ENCODE measurements around the gene ARHGAP22. TPM values are rescaled to one million over a fixed set of nuclear protein-coding genes. Genes with fewer than 3 reads are reported as not detected.

Gene ARHGAP22
- total and polyA plus RNA-seq, 2 experiments from 2014 or later = 41.9 to 44.4 TPM

- Histone ChIP-seq H3F3A (ENCODE audit: insufficient read depth) (peaks cover 17% of the 10 kb centered on the region; the same call in 1 of the 2 replicates), H3K9ac (no peak overlapping the region), H3K9me2 (ENCODE audit: insufficient read depth) (no peaks in the 10 kb centered on the region), H3K4me2 (ENCODE audit: unreplicated experiment) (no peak overlapping the region), H3K27ac (no peak overlapping the region), H3K4me3 (no peak overlapping the region), H3K79me2 (ENCODE audit: insufficient read depth) (peaks cover 81% of the 10 kb centered on the region), H3K4me1 (ENCODE audit: insufficient read depth) (peaks cover 9% of the 10 kb centered on the region), H4K20me1 (ENCODE audit: insufficient read depth) (peaks cover 6% of the 10 kb centered on the region; the same call in 1 of the 2 replicates), H2AFZ (no peak overlapping the region), H3K9me3 (ENCODE audit: low read depth) (no peaks in the 10 kb centered on the region), H3K27me3 (replicated peaks; ENCODE audit: insufficient read depth) (no peaks in the 10 kb centered on the region), H3K36me3 (ENCODE audit: low read depth) (peaks cover 13% of the 10 kb centered on the region)
- 55 to 56% methylated on average over 3 of the region's 3 CpGs for WGBS, 2 experiments (ENCODE audit: low coverage in 1 of 2, low lambda C conversion rate in 2 of 2, missing lambda C conversion rate in 2 of 2)
- no peak for TF ChIP-seq EZH2 (IDR thresholded peaks at IDR 0.05; ENCODE audit: insufficient read depth, poor library complexity, severe bottlenecking)
- TF ChIP-seq EZH2phosphoT487 (IDR thresholded peaks at IDR 0.05; ENCODE audit: insufficient read depth, low read depth) = no peak
- in situ Hi-C loops (cut with MboI) = no loop called here
- DNase-seq = no peak
Observed at GRCh38 chr10:48472501-48473069, 132.3 kb downstream of the ARHGAP22 start.

GRCh38 chr10:48470893-48471805, 133.7 kb downstream of the ARHGAP22 start:
- Histone ChIP-seq H3K9me3 (ENCODE audit: low read depth) (no peaks in the 10 kb centered on the region), H3K4me1 (ENCODE audit: insufficient read depth) (peaks cover 9% of the 10 kb centered on the region), H3K9me2 (ENCODE audit: insufficient read depth) (no peaks in the 10 kb centered on the region), H3K79me2 (ENCODE audit: insufficient read depth) (peaks cover 77% of the 10 kb centered on the region), H3K4me3 (no peak overlapping the region), H3K27me3 (replicated peaks; ENCODE audit: insufficient read depth) (no peaks in the 10 kb centered on the region), H3F3A (ENCODE audit: insufficient read depth) (peaks cover 12% of the 10 kb centered on the region; the same call in 1 of the 2 replicates), H3K9ac (no peak overlapping the region), H3K4me2 (ENCODE audit: unreplicated experiment) (no peak overlapping the region), H3K36me3 (ENCODE audit: low read depth) (peaks cover 13% of the 10 kb centered on the region), H3K27ac (no peak overlapping the region), H4K20me1 (ENCODE audit: insufficient read depth) (peaks cover 6% of the 10 kb centered on the region; the same call in 1 of the 2 replicates), H2AFZ (no peak overlapping the region)
- TF ChIP-seq EZH2 (IDR thresholded peaks at IDR 0.05; ENCODE audit: insufficient read depth, poor library complexity, severe bottlenecking) (no peak), EZH2phosphoT487 (IDR thresholded peaks at IDR 0.05; ENCODE audit: insufficient read depth, low read depth) (no peak)
- 67 to 73% methylated on average over 8 of the region's 8 CpGs for WGBS, 2 experiments (ENCODE audit: low coverage in 1 of 2, low lambda C conversion rate in 2 of 2, missing lambda C conversion rate in 2 of 2)
- DNase-seq = peak; percentile 56
- in situ Hi-C loops (cut with MboI) = no loop called here

- Histone ChIP-seq H2AFZ (no peak overlapping the region), H3K27ac (no peak overlapping the region), H3K9me2 (ENCODE audit: insufficient read depth) (no peaks in the 10 kb centered on the region), H3K36me3 (ENCODE audit: low read depth) (peaks cover 13% of the 10 kb centered on the region), H3K4me3 (no peak overlapping the region), H3K4me2 (ENCODE audit: unreplicated experiment) (no peak overlapping the region), H3K9ac (no peak overlapping the region), H3K9me3 (ENCODE audit: low read depth) (no peaks in the 10 kb centered on the region), H3K27me3 (replicated peaks; ENCODE audit: insufficient read depth) (no peaks in the 10 kb centered on the region), H4K20me1 (ENCODE audit: insufficient read depth) (peaks cover 6% of the 10 kb centered on the region; the same call in 1 of the 2 replicates), H3F3A (ENCODE audit: insufficient read depth) (peaks cover 12% of the 10 kb centered on the region; the same call in 1 of the 2 replicates), H3K79me2 (ENCODE audit: insufficient read depth) (peaks cover 79% of the 10 kb centered on the region), H3K4me1 (ENCODE audit: insufficient read depth) (peaks cover 9% of the 10 kb centered on the region)
- TF ChIP-seq EZH2 (IDR thresholded peaks at IDR 0.05; ENCODE audit: insufficient read depth, poor library complexity, severe bottlenecking) (no peak), EZH2phosphoT487 (IDR thresholded peaks at IDR 0.05; ENCODE audit: insufficient read depth, low read depth) (no peak)
- DNase-seq = no peak
- 75 to 81% methylated on average over 5 of the region's 5 CpGs for WGBS, 2 experiments (ENCODE audit: low coverage in 1 of 2, low lambda C conversion rate in 2 of 2, missing lambda C conversion rate in 2 of 2)
- in situ Hi-C loops (cut with MboI) = no loop called here
Observed at GRCh38 chr10:48470115-48470892, 134.6 kb downstream of the ARHGAP22 start.

- H3K4me3 ChIP-seq = no peak overlapping the region
- DNase-seq = no peak
- H3K4me1 ChIP-seq (ENCODE audit: insufficient read depth) = peaks cover 9% of the 10 kb centered on the region
- H3K36me3 ChIP-seq (ENCODE audit: low read depth) = peaks cover 12% of the 10 kb centered on the region
- in situ Hi-C loops (cut with MboI) = no loop called here
- peaks cover 6% of the 10 kb centered on the region; the same call in 1 of the 2 replicates for H4K20me1 ChIP-seq (ENCODE audit: insufficient read depth)
- no peak overlapping the region for H2AFZ ChIP-seq
- H3K9me2 ChIP-seq (ENCODE audit: insufficient read depth) = no peaks in the 10 kb centered on the region
- H3K27ac ChIP-seq = no peak overlapping the region
- H3K9me3 ChIP-seq (ENCODE audit: low read depth) = no peaks in the 10 kb centered on the region
- no peaks in the 10 kb centered on the region for H3K27me3 ChIP-seq (replicated peaks; ENCODE audit: insufficient read depth)
- WGBS, 2 experiments (ENCODE audit: low coverage in 1 of 2, low lambda C conversion rate in 2 of 2, missing lambda C conversion rate in 2 of 2) = 99 to 100% methylated on average over 4 of the region's 4 CpGs
- H3F3A ChIP-seq (ENCODE audit: insufficient read depth) = peaks cover 9% of the 10 kb centered on the region; the same call in 1 of the 2 replicates
- H3K79me2 ChIP-seq (ENCODE audit: insufficient read depth) = peaks cover 79% of the 10 kb centered on the region
- H3K4me2 ChIP-seq (ENCODE audit: unreplicated experiment) = no peak overlapping the region
- no peak overlapping the region for H3K9ac ChIP-seq
- no peak for TF ChIP-seq EZH2phosphoT487 (IDR thresholded peaks at IDR 0.05; ENCODE audit: insufficient read depth, low read depth)
- no peak for TF ChIP-seq EZH2 (IDR thresholded peaks at IDR 0.05; ENCODE audit: insufficient read depth, poor library complexity, severe bottlenecking)
Observed at GRCh38 chr10:48469516-48470020, 135.3 kb downstream of the ARHGAP22 start.
